ENCODE results near the gene KCNIP4.

KCNIP4 gene

DNA sequence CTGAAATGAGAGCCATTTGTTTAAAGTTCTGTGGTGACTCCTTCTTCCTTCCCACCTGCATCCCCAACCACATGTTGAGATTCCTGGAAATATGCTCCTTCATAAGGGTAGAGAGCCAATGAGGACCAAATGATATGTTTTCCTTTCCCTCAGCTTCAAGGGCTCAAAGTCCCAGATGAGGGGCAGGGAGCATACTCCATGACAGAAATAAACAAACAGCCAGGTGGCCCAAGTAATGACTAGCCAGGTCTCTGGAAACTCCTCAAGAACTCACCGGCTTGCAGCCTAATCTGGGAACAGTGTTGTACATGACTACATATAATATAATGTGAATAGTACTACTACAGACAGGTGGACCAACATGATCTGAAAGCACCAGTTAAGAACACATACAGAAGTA is 856.0 kb downstream of the KCNIP4 start:
- H3K4me3 ChIP-seq (IDR thresholded peaks at IDR 0.05; ENCODE audit: insufficient read depth, low read depth, low read length): no peak overlapping the region
- H3K4me1 ChIP-seq (ENCODE audit: low read depth, poor library complexity, severe bottlenecking): no peaks in the 10 kb centered on the region
- no peaks in the 10 kb centered on the region for H4K20me1 ChIP-seq (ENCODE audit: insufficient read depth)
- no peaks in the 10 kb centered on the region for H3K79me2 ChIP-seq (ENCODE audit: insufficient read depth, low read depth)
- no peak overlapping the region for H2AFZ ChIP-seq (ENCODE audit: low read depth)
- H3K36me3 ChIP-seq (ENCODE audit: insufficient read depth): no peaks in the 10 kb centered on the region
- H3K4me2 ChIP-seq: no peak overlapping the region
- TF ChIP-seq CTCF (conservative IDR thresholded peaks at IDR 0.05; ENCODE audit: low read depth, low read length): no peak
- H3K9ac ChIP-seq: no peak overlapping the region
- H3K27me3 ChIP-seq (ENCODE audit: insufficient read depth, low read depth): no peaks in the 10 kb centered on the region
- H3K27ac ChIP-seq: no peak overlapping the region

- Histone ChIP-seq H3K36me3 (ENCODE audit: insufficient read depth) (no peaks in the 10 kb centered on the region), H4K20me1 (ENCODE audit: insufficient read depth) (no peaks in the 10 kb centered on the region), H3K9ac (no peak overlapping the region), H3K4me3 (IDR thresholded peaks at IDR 0.05; ENCODE audit: insufficient read depth, low read depth, low read length) (no peak overlapping the region), H3K4me2 (no peak overlapping the region), H3K79me2 (ENCODE audit: insufficient read depth, low read depth) (no peaks in the 10 kb centered on the region), H3K27ac (no peak overlapping the region), H2AFZ (ENCODE audit: low read depth) (no peak overlapping the region), H3K27me3 (ENCODE audit: insufficient read depth, low read depth) (no peaks in the 10 kb centered on the region), H3K4me1 (ENCODE audit: low read depth, poor library complexity, severe bottlenecking) (no peaks in the 10 kb centered on the region)
- TF ChIP-seq CTCF (conservative IDR thresholded peaks at IDR 0.05; ENCODE audit: low read depth, low read length): no peak
Measured at GRCh38 chr4:21090094-21090666, 858.4 kb downstream of the KCNIP4 start.

- TF ChIP-seq CTCF (conservative IDR thresholded peaks at IDR 0.05; ENCODE audit: low read depth, low read length): no peak
- Histone ChIP-seq H3K27me3 (ENCODE audit: insufficient read depth, low read depth) (no peaks in the 10 kb centered on the region), H3K36me3 (ENCODE audit: insufficient read depth) (no peaks in the 10 kb centered on the region), H3K4me2 (no peak overlapping the region), H2AFZ (ENCODE audit: low read depth) (no peak overlapping the region), H3K9ac (no peak overlapping the region), H4K20me1 (ENCODE audit: insufficient read depth) (no peaks in the 10 kb centered on the region), H3K79me2 (ENCODE audit: insufficient read depth, low read depth) (no peaks in the 10 kb centered on the region), H3K4me1 (ENCODE audit: low read depth, poor library complexity, severe bottlenecking) (no peaks in the 10 kb centered on the region), H3K27ac (no peak overlapping the region), H3K4me3 (IDR thresholded peaks at IDR 0.05; ENCODE audit: insufficient read depth, low read depth, low read length) (no peak overlapping the region)
Measured at GRCh38 chr4:21083413-21083812, 865.2 kb downstream of the KCNIP4 start.

- no peak overlapping the region for H2AFZ ChIP-seq (ENCODE audit: low read depth)
- H3K4me1 ChIP-seq (ENCODE audit: low read depth, poor library complexity, severe bottlenecking): no peaks in the 10 kb centered on the region
- H3K27me3 ChIP-seq (ENCODE audit: insufficient read depth, low read depth): no peaks in the 10 kb centered on the region
- no peaks in the 10 kb centered on the region for H3K79me2 ChIP-seq (ENCODE audit: insufficient read depth, low read depth)
- H3K27ac ChIP-seq: no peak overlapping the region
- no peak overlapping the region for H3K4me2 ChIP-seq
- no peak overlapping the region for H3K4me3 ChIP-seq (IDR thresholded peaks at IDR 0.05; ENCODE audit: insufficient read depth, low read depth, low read length)
- TF ChIP-seq CTCF (conservative IDR thresholded peaks at IDR 0.05; ENCODE audit: low read depth, low read length): no peak
- no peak overlapping the region for H3K9ac ChIP-seq
- no peaks in the 10 kb centered on the region for H3K36me3 ChIP-seq (ENCODE audit: insufficient read depth)
- no peaks in the 10 kb centered on the region for H4K20me1 ChIP-seq (ENCODE audit: insufficient read depth)
Measured at GRCh38 chr4:21077967-21078366, 870.6 kb downstream of the KCNIP4 start.

Data from KMS-11 (cell line).